GM12801 (cell line): ENCODE data around the gene PFDN4.

Source experiments
- CTCF ChIP-seq: IDR thresholded peaks from one replicate; pipeline ENCODE4 v1.5.1; 2011; ENCODE audit warnings: control low read depth; ENCODE audit not compliant: insufficient read length; ENCODE audit errors: extremely low read depth

PFDN4 gene

DNA sequence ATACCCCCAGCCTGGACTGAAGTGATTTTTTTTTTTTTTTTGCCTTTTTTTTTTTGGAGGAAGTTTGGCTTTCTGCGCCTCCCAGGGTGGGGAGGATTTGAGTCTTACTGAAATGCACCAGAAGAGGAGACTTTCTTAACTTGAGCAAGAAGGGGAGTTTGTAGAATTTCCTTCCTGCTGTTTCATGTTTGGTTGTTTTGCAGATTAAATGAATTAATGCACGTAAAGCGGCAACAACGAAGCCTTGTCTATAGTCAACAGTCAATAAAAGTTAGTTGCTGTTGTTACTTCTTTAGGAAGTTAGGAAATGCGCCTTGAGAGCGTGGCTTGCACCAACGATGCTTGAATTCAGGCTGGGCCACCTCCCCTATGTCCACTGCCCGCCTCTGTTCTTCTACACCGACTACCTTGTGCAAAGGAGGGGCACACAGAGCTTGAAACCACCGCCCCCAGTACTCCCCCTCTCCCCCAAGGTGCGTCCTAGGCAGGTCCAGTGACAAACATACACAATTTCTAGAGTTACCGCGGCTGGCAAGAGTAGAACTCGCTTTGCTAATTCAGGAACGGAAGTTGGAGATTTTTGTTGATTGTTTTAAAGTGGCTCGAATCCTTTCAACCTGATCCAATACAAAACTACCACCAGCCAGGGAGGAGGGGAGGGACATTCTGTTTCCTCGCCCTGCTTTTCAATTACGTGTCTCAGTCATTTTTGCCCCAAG is 33.3 kb upstream of the PFDN4 start:
- TF ChIP-seq CTCF = no peak

- TF ChIP-seq CTCF = no peak
Observed at GRCh38 chr20:54176610-54177009, 31.3 kb upstream of the PFDN4 start.

DNA sequence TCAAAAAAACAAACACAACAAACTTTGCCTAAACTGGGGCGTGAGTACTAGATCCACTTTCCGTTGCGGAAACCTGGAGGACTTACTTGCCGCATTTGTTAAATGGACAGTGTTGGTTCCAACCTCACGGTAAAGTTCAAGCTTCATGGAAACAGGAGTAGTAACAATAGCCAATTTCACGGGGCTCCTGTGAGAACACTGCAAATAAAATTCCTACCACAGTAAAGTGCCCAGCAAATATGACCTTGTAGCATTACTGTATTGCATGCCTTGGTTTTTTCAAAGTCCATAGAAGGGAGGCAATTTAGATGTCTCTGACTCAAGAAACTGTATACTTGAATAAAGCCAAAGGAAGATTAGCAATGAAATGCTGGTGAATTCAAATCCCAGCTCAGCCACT is 30.5 kb upstream of the PFDN4 start:
- TF ChIP-seq CTCF = no peak

DNA sequence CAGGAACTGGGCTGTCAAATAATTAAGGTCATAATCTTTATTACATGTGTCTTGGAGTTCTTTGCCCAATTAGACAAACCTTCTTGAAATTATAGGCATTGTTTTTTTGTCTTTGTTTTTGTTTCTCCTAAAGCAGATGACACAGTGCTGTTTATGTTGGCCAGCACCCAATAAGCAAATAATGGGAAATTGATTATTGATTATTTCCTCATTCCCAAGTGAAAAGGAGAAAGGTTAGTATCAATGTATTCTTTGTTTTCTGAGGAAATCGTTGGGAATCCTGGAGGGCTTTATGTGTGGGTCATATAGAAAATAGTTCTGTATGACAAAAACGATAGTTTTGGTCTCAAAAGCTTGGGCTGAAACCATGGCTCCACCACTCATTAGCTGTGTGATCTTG is 29.6 kb upstream of the PFDN4 start:
- TF ChIP-seq CTCF = no peak

- TF ChIP-seq CTCF = no peak
Observed at GRCh38 chr20:54179946-54180345, 27.9 kb upstream of the PFDN4 start.

GRCh38 chr20:54180931-54181330 is 27.0 kb upstream of the PFDN4 start:
- TF ChIP-seq CTCF = no peak

- TF ChIP-seq CTCF = no peak
Observed at GRCh38 chr20:54184071-54184470, 23.8 kb upstream of the PFDN4 start.
